HFFc6 (cell line): ENCODE results near the gene FGF2. TPM values are rescaled to one million over a fixed set of nuclear protein-coding genes. Genes with fewer than 3 reads are reported as not detected.

Source experiments
- DNase-seq: peaks from one replicate; pipeline ENCODE4 v3.0.0-alpha.2; 2018
- H3K27ac Mint-ChIP-seq: 2 replicates; pipeline ENCODE4 v1.8.0; 2020; ENCODE audit warnings: mild to moderate bottlenecking, mixed read lengths
- H3K27me3 Mint-ChIP-seq: 2 replicates; pipeline ENCODE4 v1.8.0; 2021; ENCODE audit warnings: mild to moderate bottlenecking, moderate library complexity, mixed read lengths; ENCODE audit not compliant: insufficient read depth
- H3K36me3 Mint-ChIP-seq: 2 replicates; pipeline ENCODE4 v1.8.0; 2021; ENCODE audit warnings: low read depth, mixed read lengths
- H3K4me1 Mint-ChIP-seq: 2 replicates; pipeline ENCODE4 v1.8.0; 2020; ENCODE audit warnings: low read depth, mixed read lengths
- H3K4me3 Mint-ChIP-seq: 2 replicates; pipeline ENCODE4 v1.8.0; 2020; ENCODE audit warnings: mild to moderate bottlenecking, moderate library complexity, mixed read lengths
- H3K9me3 Mint-ChIP-seq: 2 replicates; pipeline ENCODE4 v1.8.0; 2020; ENCODE audit warnings: mild to moderate bottlenecking, mixed read lengths
- CTCF ChIP-seq: fragments of 200-600 bp; sonication (generic); IDR thresholded peaks from 2 replicates; pipeline ENCODE4 v1.5.0; 2021; ENCODE audit warnings: antibody characterized with exemption, mild to moderate bottlenecking
- total RNA-seq, 6 experiments: library from RNA; stranded (reverse); fragmentation: NEBNext Ultra II Directional; extraction: Animal tissue kit (Norgen Biotek cat#: 25700); gene quantifications; 2 replicates in 1 of 6; 3 replicates in 5 of 6; pipeline ENCODE4 v1.2.3, GENCODE V29; 2021

The FGF2 gene
- total RNA-seq, 6 experiments from 2014 or later, result 370 to 442 (median 389) TPM

- Mint-ChIP-seq H3K27me3 (peaks cover 17% of the 10 kb centered on the region), H3K4me1 (peaks cover 82% of the 10 kb centered on the region), H3K4me3 (no peak overlapping the region), H3K9me3 (no peaks in the 10 kb centered on the region; the same call in 1 of the 2 replicates), H3K36me3 (peaks cover 12% of the 10 kb centered on the region), H3K27ac (no peak overlapping the region)
- no peak for DNase-seq
- TF ChIP-seq CTCF, result no peak
Measured at GRCh38 chr4:122909683-122910082, 83.1 kb downstream of the FGF2 start.

GRCh38 chr4:122911588-122911987, 85.0 kb downstream of the FGF2 start:
- Mint-ChIP-seq H3K36me3 (peaks cover 12% of the 10 kb centered on the region), H3K4me1 (peaks cover 78% of the 10 kb centered on the region), H3K27me3 (peaks cover 6% of the 10 kb centered on the region), H3K9me3 (no peaks in the 10 kb centered on the region), H3K4me3 (no peak overlapping the region), H3K27ac (peak overlapping the region; percentile 27; the same call in 1 of the 2 replicates)
- no peak for TF ChIP-seq CTCF
- no peak for DNase-seq

GRCh38 chr4:122912810-122913575, 86.4 kb downstream of the FGF2 start:
- peak overlapping the region; percentile 17; the same call in 1 of the 2 replicates for H3K4me3 Mint-ChIP-seq
- H3K36me3 Mint-ChIP-seq, result peaks cover 9% of the 10 kb centered on the region
- no peaks in the 10 kb centered on the region for H3K9me3 Mint-ChIP-seq
- peaks cover under 1% of the 10 kb centered on the region for H3K27me3 Mint-ChIP-seq
- no peak for TF ChIP-seq CTCF
- DNase-seq, result no peak
- peaks cover 86% of the 10 kb centered on the region for H3K4me1 Mint-ChIP-seq
- H3K27ac Mint-ChIP-seq, result peak overlapping the region; percentile 66

GRCh38 chr4:122914292-122914904, 87.8 kb downstream of the FGF2 start:
- peak; percentile 83 for TF ChIP-seq CTCF
- peak overlapping the region; percentile 59 for H3K4me3 Mint-ChIP-seq
- no peaks in the 10 kb centered on the region; the same call in 1 of the 2 replicates for H3K27me3 Mint-ChIP-seq
- DNase-seq, result peak; percentile 58
- peak overlapping the region; percentile 34 for H3K27ac Mint-ChIP-seq
- H3K9me3 Mint-ChIP-seq, result no peaks in the 10 kb centered on the region
- peaks cover 3% of the 10 kb centered on the region; the same call in 1 of the 2 replicates for H3K36me3 Mint-ChIP-seq
- peaks cover 85% of the 10 kb centered on the region for H3K4me1 Mint-ChIP-seq

- Mint-ChIP-seq H3K36me3 (peaks cover 3% of the 10 kb centered on the region; the same call in 1 of the 2 replicates), H3K27ac (peak overlapping the region; percentile 34), H3K9me3 (no peaks in the 10 kb centered on the region), H3K4me3 (peak overlapping the region; percentile 59), H3K27me3 (no peaks in the 10 kb centered on the region; the same call in 1 of the 2 replicates), H3K4me1 (peaks cover 80% of the 10 kb centered on the region)
- TF ChIP-seq CTCF, result no peak
- DNase-seq, result peak; percentile 68
Measured at GRCh38 chr4:122914938-122915337, 88.3 kb downstream of the FGF2 start.
